CD4-positive, alpha-beta T cell (primary cell): ENCODE measurements around the gene MRPS5. TPM values are rescaled to one million over a fixed set of nuclear protein-coding genes. Genes with fewer than 3 reads are reported as not detected.
"Not testable (repeated sequence)": the region's sequence is repeated elsewhere in the genome, so short reads cannot be mapped to it uniquely, and the experiment has no call there.

Source experiments
- ATAC-seq: fragments of 200-7000 bp; cut with Tn5 transposase; one replicate; pipeline ENCODE4 v1.10.0; 2022; ENCODE audit warnings: mild to moderate bottlenecking; ENCODE audit not compliant: poor library complexity
- CTCF ChIA-PET: fragments of 350-600 bp; sonication (Branson Sonifier 250); formaldehyde crosslinking; loops from one replicate; lab custom pipeline; 2021; ENCODE audit warnings: antibody characterized with exemption, inconsistent platforms; lab: Charles Lee
- POLR2A ChIA-PET: fragments of 350-600 bp; sonication (Branson Sonifier 250); formaldehyde crosslinking; loops from one replicate; lab custom pipeline; 2021; ENCODE audit warnings: antibody characterized with exemption, inconsistent platforms; lab: Charles Lee
- DNase-seq, 14 experiments: peaks; one replicate each; pipeline ENCODE4 v3.0.0-alpha.2; 2013 to 2020; ENCODE audit warnings: mixed read lengths in 2 of 14
- H3K27ac ChIP-seq, 2 donors: one replicate each; pipeline versions ENCODE4 v1.5.1 to v1.7.0; 2013; ENCODE audit warnings: low read length in 2 of 2, low read depth in 1 of 2, mild to moderate bottlenecking in 1 of 2
- H3K27me3 ChIP-seq, 2 experiments: 1 replicate in 1 of 2; 2 replicates in 1 of 2; pipeline versions ENCODE4 v1.6.1 to v1.7.0; 2013; ENCODE audit warnings: low read length in 2 of 2, control low read depth in 1 of 2, mild to moderate bottlenecking in 1 of 2, moderate library complexity in 1 of 2; ENCODE audit not compliant: insufficient read depth in 2 of 2, control insufficient read depth in 1 of 2
- H3K36me3 ChIP-seq: one replicate; pipeline ENCODE4 v1.6.1; 2013; ENCODE audit warnings: low read length, control low read depth; ENCODE audit not compliant: insufficient read depth
- H3K4me1 ChIP-seq: one replicate; pipeline ENCODE4 v1.6.1; 2013; ENCODE audit warnings: low read length, control low read depth; ENCODE audit not compliant: insufficient read depth
- H3K4me3 ChIP-seq: one replicate; pipeline ENCODE4 v1.5.1; 2013; ENCODE audit warnings: mild to moderate bottlenecking, low read length, moderate library complexity
- H3K9me3 ChIP-seq, 2 experiments: 1 replicate in 1 of 2; 2 replicates in 1 of 2; pipeline versions ENCODE4 v1.6.1 to v1.7.0; 2013; ENCODE audit warnings: low read length in 2 of 2, mild to moderate bottlenecking in 2 of 2, control low read depth in 1 of 2, moderate library complexity in 1 of 2; ENCODE audit not compliant: control insufficient read depth in 1 of 2, insufficient read depth in 1 of 2
- H3K27ac Mint-ChIP-seq: one replicate; pipeline ENCODE4 v1.8.0; 2020; ENCODE audit warnings: mixed read lengths
- H3K27me3 Mint-ChIP-seq: one replicate; pipeline ENCODE4 v1.8.0; 2021; ENCODE audit warnings: mixed read lengths
- H3K36me3 Mint-ChIP-seq: one replicate; pipeline ENCODE4 v1.8.0; 2021; ENCODE audit warnings: low read depth, mixed read lengths
- H3K4me1 Mint-ChIP-seq: one replicate; pipeline ENCODE4 v1.8.0; 2021; ENCODE audit warnings: low read depth, mixed read lengths
- H3K4me3 Mint-ChIP-seq: one replicate; pipeline ENCODE4 v1.8.0; 2020; ENCODE audit warnings: mild to moderate bottlenecking, mixed read lengths
- H3K9me3 Mint-ChIP-seq: one replicate; pipeline ENCODE4 v1.8.0; 2020; ENCODE audit warnings: mixed read lengths
- intact Hi-C, 2 experiments: fragments of 100-400 bp; cut with DNase I in 1 of 2; cut with micrococcal nuclease in 1 of 2; formaldehyde crosslinking; loops; one replicate each; pipeline versions ENCODE4 v1.15.1 to v1.9.0; 2023 to 2025; cut with DNase I, micrococcal nuclease
- total RNA-seq, 174 experiments: library from RNA in 2 of 174; stranded (reverse) in 2 of 174; gene quantifications; one replicate each; pipeline ENCODE4 v1.2.3 and lab custom pipeline; 2021 to 2026
- TF ChIP-seq, protein P1 (sequence below): fragments of 200-600 bp; IDR thresholded peaks from one replicate; pipeline ENCODE4 v1.8.0; 2022; ENCODE audit warnings: antibody characterized with exemption, mild to moderate bottlenecking

The MRPS5 gene
- total RNA-seq, 2 experiments from 2014 or later, result 15.3 to 16.3 TPM

- H3K27me3 Mint-ChIP-seq, result no peaks in the 10 kb centered on the region
These were observed 17.0 kb downstream of the MRPS5 start for GRCh38 chr2:95104606-95105005.

DNA sequence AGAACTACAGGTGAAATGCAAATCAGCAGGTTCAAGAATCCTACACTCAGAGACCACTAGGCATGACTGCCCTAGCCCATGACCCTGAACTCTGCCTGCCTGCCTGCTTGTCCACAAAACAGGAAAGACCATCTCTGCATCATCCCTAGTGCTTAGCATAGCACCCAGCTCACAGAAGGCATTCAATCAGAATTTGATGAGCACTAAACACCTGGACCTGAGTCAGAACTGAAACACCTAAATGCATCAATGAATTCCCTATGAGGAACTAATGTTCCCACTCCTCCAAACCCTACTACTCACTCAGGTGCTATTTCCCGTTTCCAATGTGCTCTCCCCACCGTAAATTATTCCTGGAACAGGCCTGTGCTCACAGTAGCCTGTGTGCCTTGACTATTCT is 21.7 kb downstream of the MRPS5 start:
- H3K4me1 Mint-ChIP-seq, result peaks cover 24% of the 10 kb centered on the region
- no peaks in the 10 kb centered on the region for H3K27me3 Mint-ChIP-seq
- H3K27me3 ChIP-seq, result no peaks in the 10 kb centered on the region
- H3K9me3 Mint-ChIP-seq, result no peaks in the 10 kb centered on the region
- peaks cover 0 to 3% of the 10 kb centered on the region in 2 experiments for H3K9me3 ChIP-seq
- no peaks in the 10 kb centered on the region for H3K4me1 ChIP-seq
- TF ChIP-seq, protein P1, sequence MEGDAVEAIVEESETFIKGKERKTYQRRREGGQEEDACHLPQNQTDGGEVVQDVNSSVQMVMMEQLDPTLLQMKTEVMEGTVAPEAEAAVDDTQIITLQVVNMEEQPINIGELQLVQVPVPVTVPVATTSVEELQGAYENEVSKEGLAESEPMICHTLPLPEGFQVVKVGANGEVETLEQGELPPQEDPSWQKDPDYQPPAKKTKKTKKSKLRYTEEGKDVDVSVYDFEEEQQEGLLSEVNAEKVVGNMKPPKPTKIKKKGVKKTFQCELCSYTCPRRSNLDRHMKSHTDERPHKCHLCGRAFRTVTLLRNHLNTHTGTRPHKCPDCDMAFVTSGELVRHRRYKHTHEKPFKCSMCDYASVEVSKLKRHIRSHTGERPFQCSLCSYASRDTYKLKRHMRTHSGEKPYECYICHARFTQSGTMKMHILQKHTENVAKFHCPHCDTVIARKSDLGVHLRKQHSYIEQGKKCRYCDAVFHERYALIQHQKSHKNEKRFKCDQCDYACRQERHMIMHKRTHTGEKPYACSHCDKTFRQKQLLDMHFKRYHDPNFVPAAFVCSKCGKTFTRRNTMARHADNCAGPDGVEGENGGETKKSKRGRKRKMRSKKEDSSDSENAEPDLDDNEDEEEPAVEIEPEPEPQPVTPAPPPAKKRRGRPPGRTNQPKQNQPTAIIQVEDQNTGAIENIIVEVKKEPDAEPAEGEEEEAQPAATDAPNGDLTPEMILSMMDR, result no peak
- no peak overlapping the region for H3K27ac Mint-ChIP-seq
- DNase-seq (no peak), ATAC-seq (no peak)
- H3K36me3 ChIP-seq, result peaks cover 57% of the 10 kb centered on the region
- CTCF ChIA-PET, result no interaction called here
- peaks cover 91% of the 10 kb centered on the region for H3K36me3 Mint-ChIP-seq
- no peak overlapping the region for H3K4me3 Mint-ChIP-seq
- intact Hi-C loops, result no loop called here
- H3K27ac ChIP-seq, result no peak overlapping the region
- POLR2A ChIA-PET, result interaction anchor here (0.6 kb wide), 1 partner anchor 37 kb away, joined by 3 read pairs; no protein-coding TSS in a partner anchor
- no peak overlapping the region for H3K4me3 ChIP-seq

More at GRCh38 chr2:95104606-95105005, 17.0 kb downstream of the MRPS5 start:
- ChIA-PET CTCF (interaction anchor here (0.9 kb wide), 1 partner anchor 11 kb away, joined by 3 read pairs; no protein-coding TSS in a partner anchor), POLR2A (no interaction called here)
- H3K9me3 Mint-ChIP-seq, result no peaks in the 10 kb centered on the region
- no peak for DNase-seq
- no peak overlapping the region for H3K27ac Mint-ChIP-seq
- Histone ChIP-seq H3K4me3 (no peak overlapping the region), H3K27ac (no peak overlapping the region), H3K9me3 (no peaks in the 10 kb centered on the region), H3K27me3 (no peaks in the 10 kb centered on the region), H3K36me3 (peaks cover 98% of the 10 kb centered on the region), H3K4me1 (no peaks in the 10 kb centered on the region)
- no peaks in the 10 kb centered on the region for H3K4me1 Mint-ChIP-seq
- no peak for ATAC-seq
- no peak overlapping the region for H3K4me3 Mint-ChIP-seq
- intact Hi-C loops, result no loop called here
- TF ChIP-seq, protein P1, result no peak
- peaks cover 93% of the 10 kb centered on the region for H3K36me3 Mint-ChIP-seq

DNA sequence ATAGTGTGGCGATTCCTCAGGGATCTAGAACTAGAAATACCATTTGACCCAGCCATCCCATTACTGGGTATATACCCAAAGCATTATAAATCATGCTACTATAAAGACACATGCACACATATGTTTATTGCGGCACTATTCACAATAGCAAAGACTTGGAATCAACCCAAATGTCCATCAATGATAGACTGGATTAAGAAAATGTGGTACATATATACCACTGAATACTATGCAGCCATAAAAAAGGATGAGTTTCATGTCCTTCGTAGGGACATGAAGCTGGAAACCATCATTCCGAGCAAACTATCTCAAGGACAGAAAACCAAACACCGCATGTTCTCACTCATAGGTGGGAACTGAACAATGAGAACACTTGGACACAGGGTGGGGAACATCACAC is 23.3 kb downstream of the MRPS5 start:
- intact Hi-C loops, H3K27ac Mint-ChIP-seq, POLR2A ChIA-PET, H3K27me3 ChIP-seq, H3K27me3 Mint-ChIP-seq, H3K27ac ChIP-seq, H3K4me3 Mint-ChIP-seq, H3K9me3 ChIP-seq, ATAC-seq, H3K4me1 ChIP-seq, H3K4me3 ChIP-seq, H3K9me3 Mint-ChIP-seq, DNase-seq, CTCF ChIA-PET: not testable (repeated sequence)
- H3K36me3 ChIP-seq, result peaks cover 41% of the 10 kb centered on the region
- peaks cover 94% of the 10 kb centered on the region for H3K36me3 Mint-ChIP-seq
- peaks cover 36% of the 10 kb centered on the region for H3K4me1 Mint-ChIP-seq
